GM23248 (cell line): ENCODE measurements around the gene TAS1R3. TPM values are rescaled to one million over a fixed set of nuclear protein-coding genes. Genes with fewer than 3 reads are reported as not detected.

Source experiments
- DNase-seq: peaks from one replicate; pipeline ENCODE4 v3.0.0-alpha.2; 2015
- H2AFZ ChIP-seq: fragments of 200-600 bp; sonication (generic); 2 replicates; pipeline ENCODE4 v1.6.1; 2016; ENCODE audit warnings: antibody characterized with exemption
- H3F3A ChIP-seq: fragments of 200-600 bp; sonication (generic); 2 replicates; pipeline ENCODE4 v1.6.1; 2016; ENCODE audit warnings: mild to moderate bottlenecking, antibody characterized with exemption, mixed run types; ENCODE audit not compliant: insufficient read depth
- H3K27ac ChIP-seq: fragments of 200-600 bp; sonication (generic); 2 replicates; pipeline ENCODE4 v1.5.1; 2016; ENCODE audit warnings: mild to moderate bottlenecking
- H3K27me3 ChIP-seq: fragments of 200-600 bp; sonication (generic); replicated peaks from 2 replicates; pipeline ENCODE4 v1.6.1; 2016; ENCODE audit warnings: mild to moderate bottlenecking; ENCODE audit not compliant: insufficient read depth
- H3K36me3 ChIP-seq: fragments of 200-600 bp; sonication (generic); 2 replicates; pipeline ENCODE4 v1.6.1; 2016; ENCODE audit warnings: low read depth, mild to moderate bottlenecking
- H3K4me1 ChIP-seq: fragments of 200-600 bp; sonication (generic); 2 replicates; pipeline ENCODE4 v1.6.1; 2016; ENCODE audit warnings: mild to moderate bottlenecking; ENCODE audit not compliant: insufficient read depth
- H3K4me2 ChIP-seq: fragments of 200-600 bp; sonication (generic); one replicate; pipeline ENCODE4 v1.6.1; 2016; ENCODE audit warnings: mild to moderate bottlenecking; ENCODE audit not compliant: unreplicated experiment
- H3K4me3 ChIP-seq: fragments of 200-600 bp; sonication (generic); 2 replicates; pipeline ENCODE4 v1.5.1; 2016; ENCODE audit warnings: mild to moderate bottlenecking
- H3K79me2 ChIP-seq: fragments of 200-600 bp; sonication (generic); 2 replicates; pipeline ENCODE4 v1.6.1; 2016; ENCODE audit warnings: mild to moderate bottlenecking; ENCODE audit not compliant: insufficient read depth
- H3K9ac ChIP-seq: fragments of 200-600 bp; sonication (generic); 2 replicates; pipeline ENCODE4 v1.6.1; 2016; ENCODE audit warnings: mild to moderate bottlenecking
- H3K9me2 ChIP-seq: fragments of 200-600 bp; sonication (generic); 2 replicates; pipeline ENCODE4 v1.6.1; 2016; ENCODE audit warnings: mixed run types, mild to moderate bottlenecking, moderate library complexity; ENCODE audit not compliant: insufficient read depth
- H3K9me3 ChIP-seq: fragments of 200-600 bp; sonication (generic); one replicate; pipeline ENCODE4 v1.6.1; 2017; ENCODE audit warnings: low read depth
- H4K20me1 ChIP-seq: fragments of 200-600 bp; sonication (generic); 2 replicates; pipeline ENCODE4 v1.6.0; 2016; ENCODE audit not compliant: insufficient read depth
- EZH2 ChIP-seq: fragments of 200-600 bp; sonication (generic); IDR thresholded peaks from 2 replicates; pipeline ENCODE4 v1.6.1; 2018; ENCODE audit warnings: antibody characterized with exemption, mild to moderate bottlenecking; ENCODE audit not compliant: insufficient read depth, poor library complexity, severe bottlenecking
- EZH2phosphoT487 ChIP-seq: fragments of 200-600 bp; sonication (generic); IDR thresholded peaks from 2 replicates; pipeline ENCODE4 v1.6.1; 2018; ENCODE audit warnings: antibody characterized with exemption, moderate library complexity, mild to moderate bottlenecking, low read depth; ENCODE audit not compliant: insufficient read depth
- WGBS, 2 experiments: methylation state at CpG; one replicate each; pipeline ENCODE4 v1.1.6; 2015 to 2017; ENCODE audit warnings: low lambda C conversion rate in 2 of 2, low coverage in 1 of 2; ENCODE audit errors: missing lambda C conversion rate in 2 of 2; 5-methylcytosine and 5-hydroxymethylcytosine counted together
- in situ Hi-C: fragments of 300-500 bp; cut with MboI; formaldehyde crosslinking; loops from 2 replicates; pipeline ENCODE4 v1.15.0; 2020
- microRNA-seq: library from miRNA; unstranded; fragments of <30 nt; microRNA quantifications from one replicate; pipeline ENCODE4, GENCODE V29; 2016; ENCODE audit warnings: borderline number of aligned reads
- polyA plus RNA-seq: library from polyadenylated mRNA; unstranded; fragments of >200 nt; fragmentation: Nextera tagmentation; extraction: Ambion mirVana; gene quantifications from 2 replicates; pipeline ENCODE4 v1.2.1, GENCODE V29; 2016
- small RNA-seq: library from RNA; depleted of rRNA; stranded (forward); fragments of <200 nt; gene quantifications from one replicate; pipeline ENCODE3, GENCODE V24; 2014; ENCODE audit warnings: low read depth, low replicate concordance
- total RNA-seq: library from RNA; depleted of rRNA; stranded (reverse); fragments of >200 nt; shearing (Covaris generic); gene quantifications from 2 replicates; pipeline ENCODE4 v1.2.3, GENCODE V29; 2014; rRNA removed

The TAS1R3 gene
- total and polyA plus RNA-seq, 2 experiments from 2014 or later: 0.54 TPM; not detected in 1

GRCh38 chr1:1381294-1381693 lies 50.2 kb downstream of the TAS1R3 start:
- no peaks in the 10 kb centered on the region for H4K20me1 ChIP-seq
- TF ChIP-seq EZH2 (no peak), EZH2phosphoT487 (no peak)
- H3K79me2 ChIP-seq: peaks cover 50% of the 10 kb centered on the region
- no peak overlapping the region for H3K4me2 ChIP-seq
- in situ Hi-C loops: no loop called here
- H2AFZ ChIP-seq: no peak overlapping the region
- H3K4me3 ChIP-seq: no peak overlapping the region
- DNase-seq: no peak
- WGBS, 2 experiments: 77 to 90% methylated on average over 5 to 8 of the region's 8 CpGs
- H3K27me3 ChIP-seq: no peaks in the 10 kb centered on the region
- H3K9ac ChIP-seq: no peak overlapping the region
- H3K9me2 ChIP-seq: no peaks in the 10 kb centered on the region
- H3K9me3 ChIP-seq: no peaks in the 10 kb centered on the region
- peaks cover 8% of the 10 kb centered on the region; the same call in 1 of the 2 replicates for H3K36me3 ChIP-seq
- H3F3A ChIP-seq: peaks cover 13% of the 10 kb centered on the region; the same call in 1 of the 2 replicates
- no peak overlapping the region for H3K27ac ChIP-seq
- no peaks in the 10 kb centered on the region for H3K4me1 ChIP-seq

Small RNAs within 50 kb of the gene (microRNA-seq; reads per million reads assigned to microRNA genes)
- gene MIR6726 (3.6 reads per million), gene MIR6727 (2.0 reads per million), gene MIR6808 (not detected)

Small RNAs within 50 kb of the gene (small RNA-seq; reads per million reads assigned to genes)
- not detected for gene MIR6726

Other genes starting within 250 kb of the TAS1R3 start
- gene C1orf159, start 215.2 kb upstream of the TAS1R3 start, total RNA-seq: 5.2 and 13.1 TPM in 2 replicates
- gene C1orf159, start 215.2 kb upstream of the TAS1R3 start, polyA plus RNA-seq: 11.0 and 11.4 TPM in 2 replicates
- not detected in 2 replicates for gene TTLL10, start 157.4 kb upstream of the TAS1R3 start, total RNA-seq
- gene TTLL10, start 157.4 kb upstream of the TAS1R3 start, polyA plus RNA-seq: not detected in 2 replicates
- gene TNFRSF18, start 124.7 kb upstream of the TAS1R3 start, total RNA-seq: not detected in 2 replicates
- gene TNFRSF18, start 124.7 kb upstream of the TAS1R3 start, polyA plus RNA-seq: 0.18 TPM in 1 of 2 replicates, not detected in the other
- not detected in 2 replicates for gene TNFRSF4, start 117.1 kb upstream of the TAS1R3 start, total RNA-seq
- gene TNFRSF4, start 117.1 kb upstream of the TAS1R3 start, polyA plus RNA-seq: not detected in 2 replicates
- gene SDF4, start 99.3 kb upstream of the TAS1R3 start, total RNA-seq: 214 and 216 TPM in 2 replicates
- 261 and 269 TPM in 2 replicates for gene SDF4, start 99.3 kb upstream of the TAS1R3 start, polyA plus RNA-seq
- gene B3GALT6, start 99.0 kb upstream of the TAS1R3 start, total RNA-seq: 50.3 and 52.5 TPM in 2 replicates
- 6.5 and 8.3 TPM in 2 replicates for gene B3GALT6, start 99.0 kb upstream of the TAS1R3 start, polyA plus RNA-seq
- 0.38 and 3.1 TPM in 2 replicates for gene C1QTNF12, start 84.6 kb upstream of the TAS1R3 start, total RNA-seq
- 2.0 and 2.1 TPM in 2 replicates for gene C1QTNF12, start 84.6 kb upstream of the TAS1R3 start, polyA plus RNA-seq
- gene UBE2J2, start 57.4 kb upstream of the TAS1R3 start, total RNA-seq: 49.7 and 51.0 TPM in 2 replicates
- 63.5 and 68.0 TPM in 2 replicates for gene UBE2J2, start 57.4 kb upstream of the TAS1R3 start, polyA plus RNA-seq
- 0.76 and 2.5 TPM in 2 replicates for gene SCNN1D, start 50.8 kb upstream of the TAS1R3 start, total RNA-seq
- gene SCNN1D, start 50.8 kb upstream of the TAS1R3 start, polyA plus RNA-seq: 0.46 and 0.55 TPM in 2 replicates
- 58.6 and 68.0 TPM in 2 replicates for gene ACAP3, start 23.4 kb upstream of the TAS1R3 start, total RNA-seq
- 11.6 and 11.8 TPM in 2 replicates for gene ACAP3, start 23.4 kb upstream of the TAS1R3 start, polyA plus RNA-seq
- 36.2 and 46.5 TPM in 2 replicates for gene PUSL1, start 22.7 kb upstream of the TAS1R3 start, total RNA-seq
- 28.3 and 30.9 TPM in 2 replicates for gene PUSL1, start 22.7 kb upstream of the TAS1R3 start, polyA plus RNA-seq
- gene INTS11, start 6.6 kb upstream of the TAS1R3 start, total RNA-seq: 80.1 and 90.0 TPM in 2 replicates
- gene INTS11, start 6.6 kb upstream of the TAS1R3 start, polyA plus RNA-seq: 70.2 and 72.8 TPM in 2 replicates
- 30.5 and 39.0 TPM in 2 replicates for gene CPTP, start 6.5 kb upstream of the TAS1R3 start, total RNA-seq
- 28.0 and 33.2 TPM in 2 replicates for gene CPTP, start 6.5 kb upstream of the TAS1R3 start, polyA plus RNA-seq
- 113 and 119 TPM in 2 replicates for gene DVL1, start 18.1 kb downstream of the TAS1R3 start, total RNA-seq
- 8.6 and 9.9 TPM in 2 replicates for gene DVL1, start 18.1 kb downstream of the TAS1R3 start, polyA plus RNA-seq
- 1,040 and 1,228 TPM in 2 replicates for gene MXRA8, start 27.3 kb downstream of the TAS1R3 start, total RNA-seq
- gene MXRA8, start 27.3 kb downstream of the TAS1R3 start, polyA plus RNA-seq: 584 and 609 TPM in 2 replicates
- gene AURKAIP1, start 43.9 kb downstream of the TAS1R3 start, total RNA-seq: 118 and 120 TPM in 2 replicates
- 216 and 218 TPM in 2 replicates for gene AURKAIP1, start 43.9 kb downstream of the TAS1R3 start, polyA plus RNA-seq
- gene CCNL2, start 68.1 kb downstream of the TAS1R3 start, total RNA-seq: 150 and 185 TPM in 2 replicates
- 151 and 199 TPM in 2 replicates for gene CCNL2, start 68.1 kb downstream of the TAS1R3 start, polyA plus RNA-seq
- gene MRPL20, start 76.0 kb downstream of the TAS1R3 start, total RNA-seq: 88.9 and 105 TPM in 2 replicates
- 176 and 181 TPM in 2 replicates for gene MRPL20, start 76.0 kb downstream of the TAS1R3 start, polyA plus RNA-seq
- gene ANKRD65, start 90.0 kb downstream of the TAS1R3 start, total RNA-seq: 0.51 and 0.97 TPM in 2 replicates
- 0.44 and 0.70 TPM in 2 replicates for gene ANKRD65, start 90.0 kb downstream of the TAS1R3 start, polyA plus RNA-seq
- 1.4 and 2.3 TPM in 2 replicates for gene VWA1, start 104.4 kb downstream of the TAS1R3 start, total RNA-seq
- 0.60 and 1.3 TPM in 2 replicates for gene VWA1, start 104.4 kb downstream of the TAS1R3 start, polyA plus RNA-seq
- not detected in 2 replicates for gene ATAD3C, start 118.4 kb downstream of the TAS1R3 start, total RNA-seq
- gene ATAD3C, start 118.4 kb downstream of the TAS1R3 start, polyA plus RNA-seq: 0.51 TPM in 1 of 2 replicates, not detected in the other
- 20.2 and 34.7 TPM in 2 replicates for gene ATAD3B, start 140.5 kb downstream of the TAS1R3 start, total RNA-seq
- gene ATAD3B, start 140.5 kb downstream of the TAS1R3 start, polyA plus RNA-seq: 11.6 and 12.1 TPM in 2 replicates
- 45.8 and 54.5 TPM in 2 replicates for gene ATAD3A, start 180.9 kb downstream of the TAS1R3 start, total RNA-seq
- 42.8 and 44.9 TPM in 2 replicates for gene ATAD3A, start 180.9 kb downstream of the TAS1R3 start, polyA plus RNA-seq
- gene TMEM240, start 209.3 kb downstream of the TAS1R3 start, total RNA-seq: 1.1 and 3.3 TPM in 2 replicates
- gene TMEM240, start 209.3 kb downstream of the TAS1R3 start, polyA plus RNA-seq: 0.44 and 0.76 TPM in 2 replicates
- 60.8 and 69.2 TPM in 2 replicates for gene SSU72, start 243.6 kb downstream of the TAS1R3 start, total RNA-seq
- 195 and 204 TPM in 2 replicates for gene SSU72, start 243.6 kb downstream of the TAS1R3 start, polyA plus RNA-seq